ENCODE results near the gene TIRAP. TPM values are rescaled to one million over a fixed set of nuclear protein-coding genes. Genes with fewer than 3 reads are reported as not detected.

TIRAP gene
- total RNA-seq, 1 donor from 2014 or later, result 3.0 TPM

GRCh38 chr11:126327281-126328000 lies 44.5 kb downstream of the TIRAP start:
- no peak for DNase-seq

DNA sequence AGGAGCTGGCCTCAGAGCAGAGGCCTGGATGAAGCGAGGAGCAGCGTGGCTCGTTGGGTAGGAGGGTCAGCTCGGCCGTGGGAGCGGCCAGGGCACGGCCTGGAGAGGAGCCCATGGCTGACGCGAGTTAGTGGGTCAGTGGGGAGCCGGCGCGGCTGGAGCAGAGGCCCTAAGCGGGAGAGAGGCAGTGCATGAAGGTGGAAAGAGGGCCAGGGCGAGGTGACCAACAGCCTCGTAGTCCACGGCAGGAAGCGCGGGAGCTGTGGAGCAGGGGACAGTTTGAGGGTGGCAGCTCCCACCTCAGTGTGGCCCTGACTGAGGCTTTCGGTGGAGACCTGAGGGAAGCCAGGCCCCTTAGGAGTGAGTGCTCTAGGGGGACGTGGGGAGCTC lies 45.1 kb downstream of the TIRAP start:
- no peak for DNase-seq

DNA sequence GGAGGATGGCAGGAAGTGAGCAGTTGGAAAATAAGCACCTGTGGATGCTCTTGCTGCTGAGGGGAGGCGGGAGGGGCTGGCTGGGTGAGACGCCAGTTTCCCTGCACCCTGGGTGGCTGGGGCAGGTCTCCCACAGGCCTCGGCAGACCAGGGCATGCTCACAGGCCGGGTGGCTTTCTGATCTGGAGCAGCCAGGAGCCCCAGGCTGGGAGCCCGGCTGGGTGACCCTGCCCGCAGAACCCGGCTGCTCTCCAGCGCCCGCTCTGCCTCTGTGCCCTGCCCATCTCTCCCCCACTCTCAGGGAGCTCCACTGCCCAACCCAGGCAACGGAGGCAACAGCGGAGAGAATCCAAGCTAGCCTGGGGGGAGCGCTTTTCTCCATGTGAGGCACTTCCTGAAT lies 45.6 kb downstream of the TIRAP start:
- DNase-seq, result no peak

- DNase-seq, result no peak
Observed at GRCh38 chr11:126328938-126329643, 46.2 kb downstream of the TIRAP start.

DNA sequence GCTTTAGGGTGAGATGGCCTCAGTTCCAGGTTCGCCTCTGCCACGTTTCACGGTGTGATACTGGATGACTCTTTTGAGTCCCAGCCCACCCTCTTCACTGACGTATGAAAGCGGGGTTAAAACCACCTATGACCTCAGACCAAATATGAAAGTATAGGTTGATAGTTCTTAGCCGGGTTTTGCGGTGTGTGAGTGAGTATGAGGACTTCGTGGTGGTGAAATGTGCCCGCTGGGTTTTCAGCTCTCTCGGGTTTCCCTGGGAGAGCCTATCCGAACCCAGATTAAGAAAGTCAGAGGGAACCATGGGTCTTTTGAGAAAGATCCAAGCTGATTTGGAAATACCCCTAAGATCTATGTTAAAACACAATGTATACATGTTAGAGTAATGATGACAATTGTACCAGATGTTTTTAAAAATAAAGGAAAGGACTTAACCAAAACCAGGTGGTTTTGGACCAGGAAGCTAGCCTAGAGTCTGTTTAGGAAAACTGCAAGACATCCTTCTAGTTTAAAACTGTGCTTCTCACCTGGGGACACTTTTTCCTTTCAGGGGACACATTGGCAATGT lies 46.8 kb downstream of the TIRAP start:
- DNase-seq, result no peak

DNA sequence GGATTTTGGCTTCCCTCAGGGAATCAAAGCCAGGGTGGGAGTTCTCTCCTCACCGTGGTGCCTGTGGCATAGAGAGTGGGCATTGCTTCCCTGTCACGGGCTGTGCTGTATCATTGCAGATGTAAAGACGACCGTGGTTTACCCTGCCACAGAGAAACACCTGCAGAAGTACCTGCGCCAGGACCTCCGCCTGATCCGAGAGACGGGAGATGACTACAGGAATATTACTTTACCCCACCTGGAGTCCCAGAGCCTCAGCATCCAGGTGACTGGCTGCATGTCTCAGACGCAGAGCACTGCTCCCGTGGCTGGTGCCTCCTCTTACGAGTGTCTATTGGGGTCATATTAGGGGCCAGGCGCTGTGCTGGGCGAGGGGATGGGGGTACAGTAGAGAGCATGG lies 48.4 kb downstream of the TIRAP start:
- no peak for DNase-seq

DNA sequence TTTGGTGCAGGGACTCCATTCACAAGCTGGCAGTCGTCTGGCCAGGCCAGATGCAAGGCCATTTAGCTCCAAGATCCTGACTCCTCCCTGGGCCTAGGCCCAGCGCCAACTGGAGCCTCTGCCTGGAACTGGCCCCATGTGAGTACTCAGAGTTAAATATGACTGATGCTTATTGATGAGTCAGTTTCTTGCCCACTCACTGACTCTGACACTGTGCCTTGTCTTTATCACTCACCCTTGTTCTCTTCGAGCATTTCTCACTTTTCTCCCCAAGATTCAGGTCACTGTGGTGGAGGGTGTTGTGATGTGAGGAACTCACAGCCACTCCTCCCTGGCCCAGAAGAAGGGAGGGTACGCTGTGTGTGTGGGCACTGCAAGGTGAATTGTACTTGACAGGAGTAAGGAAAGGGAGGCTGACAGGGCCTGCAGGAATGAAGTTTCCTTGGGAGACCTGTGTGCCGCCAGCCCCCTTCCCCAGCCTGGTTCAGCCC lies 49.4 kb downstream of the TIRAP start:
- peak; percentile 41 for DNase-seq

GRCh38 chr11:126333142-126333541 lies 50.2 kb downstream of the TIRAP start:
- no peak for DNase-seq

- no peak for DNase-seq
Observed at GRCh38 chr11:126334659-126335462, 52.0 kb downstream of the TIRAP start.

DNA sequence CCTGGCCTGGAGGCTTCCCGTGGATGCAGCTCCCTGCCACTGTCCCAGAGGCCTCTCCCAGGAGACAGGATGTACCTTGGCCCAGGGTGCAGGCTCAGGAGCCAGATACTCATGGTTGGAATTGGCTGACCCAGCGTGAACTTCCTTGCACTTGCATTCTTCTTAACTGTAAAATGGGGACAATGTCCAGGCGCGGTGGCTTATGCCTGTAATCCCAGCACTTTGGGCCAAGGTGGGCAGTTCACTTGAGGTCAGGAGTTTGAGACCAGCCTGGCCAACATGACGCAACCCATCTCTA lies 52.5 kb downstream of the TIRAP start:
- no peak for DNase-seq

GRCh38 chr11:126336138-126336541 lies 53.2 kb downstream of the TIRAP start:
- DNase-seq, result no peak

- no peak for DNase-seq
Observed at GRCh38 chr11:126336671-126337101, 53.8 kb downstream of the TIRAP start.

GRCh38 chr11:126337126-126337473 lies 54.2 kb downstream of the TIRAP start:
- DNase-seq, result no peak

GRCh38 chr11:126337474-126338241 lies 54.8 kb downstream of the TIRAP start:
- no peak for DNase-seq

- DNase-seq, result no peak
Observed at GRCh38 chr11:126338346-126339055, 55.6 kb downstream of the TIRAP start.

DNA sequence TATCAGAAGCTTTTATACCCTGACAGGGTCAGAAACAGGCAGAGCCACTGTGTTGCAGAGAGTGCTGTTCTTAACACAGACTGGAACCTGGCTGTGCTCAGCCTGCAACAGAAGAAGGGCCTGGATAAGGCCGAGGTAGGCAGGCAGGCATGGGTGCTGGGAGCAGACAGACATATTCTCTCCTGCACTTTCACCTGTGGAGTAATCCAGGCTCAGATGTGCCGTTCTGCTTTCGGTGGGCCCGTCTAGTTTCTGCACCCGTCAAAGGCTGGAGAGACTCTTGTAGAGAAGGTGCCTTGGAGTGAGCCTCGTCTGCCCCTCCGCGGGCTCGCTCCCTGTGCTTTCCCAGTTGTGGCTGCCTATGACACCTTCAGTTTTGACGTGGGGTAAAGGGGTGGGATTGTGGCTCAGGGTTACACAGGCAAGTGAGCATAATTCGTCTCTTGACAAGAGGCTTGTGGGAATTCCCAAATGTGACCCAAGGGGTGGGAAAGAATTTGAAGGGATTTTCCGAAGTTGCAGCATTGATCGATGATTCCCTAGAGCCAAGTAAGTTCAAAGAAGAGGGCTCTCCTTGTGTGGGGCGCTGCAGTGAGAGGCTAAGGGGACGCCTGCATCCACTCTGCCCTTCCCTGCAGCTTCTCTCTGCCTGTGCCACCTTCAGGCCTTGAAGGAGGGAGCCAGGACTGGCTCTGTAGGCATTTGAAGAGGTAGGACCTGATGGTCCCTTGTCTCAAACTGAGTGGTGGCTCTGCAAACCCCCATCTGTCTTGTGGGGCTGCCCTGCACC lies 56.4 kb downstream of the TIRAP start:
- no peak for DNase-seq

DNA sequence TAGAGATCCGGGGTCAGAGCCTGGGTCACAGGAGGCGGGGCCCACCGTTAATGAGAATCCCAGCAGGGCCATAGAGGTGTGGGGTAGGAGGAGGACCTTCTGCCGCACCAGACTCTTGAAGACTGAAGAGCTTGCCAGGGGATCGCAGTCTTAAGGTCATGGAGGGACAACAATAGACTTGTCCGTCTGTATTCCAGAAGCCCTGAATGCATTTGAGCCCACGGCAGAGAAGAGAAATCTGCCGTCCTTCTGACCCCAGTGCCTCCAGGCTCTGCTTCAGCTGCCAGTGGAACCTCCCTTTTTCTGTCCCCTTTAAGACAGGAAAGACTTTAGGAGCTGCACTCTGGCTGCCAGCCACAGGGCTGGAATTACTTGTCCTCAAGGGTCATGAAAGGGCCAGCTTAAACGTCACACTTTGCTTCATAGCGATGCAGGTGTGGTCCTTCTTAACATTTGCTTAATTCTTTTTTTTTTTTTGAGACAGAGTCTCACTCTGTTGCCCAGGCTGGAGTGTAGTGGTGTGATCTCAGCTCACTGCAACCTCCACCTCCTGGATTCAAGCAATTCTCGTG lies 57.1 kb downstream of the TIRAP start:
- no peak for DNase-seq

- no peak for DNase-seq
Observed at GRCh38 chr11:126340960-126341606, 58.2 kb downstream of the TIRAP start.

- DNase-seq, result no peak
Observed at GRCh38 chr11:126341760-126342161, 58.9 kb downstream of the TIRAP start.

DNA sequence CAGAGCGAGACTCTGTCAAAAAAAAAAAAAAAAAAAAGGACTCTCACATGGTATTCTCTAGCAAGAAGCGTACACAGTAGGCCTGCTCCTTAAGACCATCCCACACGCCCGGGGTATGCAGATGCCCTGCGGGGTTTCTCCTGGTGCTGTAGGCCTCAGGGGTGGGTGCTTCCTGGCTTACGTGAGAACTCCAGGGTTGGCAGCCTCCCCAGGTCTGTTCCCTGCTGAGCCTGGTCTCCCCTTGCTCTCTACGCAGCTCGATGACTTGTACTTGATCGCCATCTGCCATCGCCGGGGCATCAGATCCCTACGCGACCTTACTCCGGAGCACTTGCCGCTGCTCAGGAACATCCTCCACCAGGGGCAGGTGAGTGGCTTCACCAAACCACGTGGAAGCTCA lies 60.2 kb downstream of the TIRAP start:
- no peak for DNase-seq

All from occipital lobe (tissue), 2 donors.